GDM1 (cell line): ENCODE data around the gene C4orf50.
"Not testable (repeated sequence)": the region's sequence is repeated elsewhere in the genome, so short reads cannot be mapped to it uniquely, and the experiment has no call there.

Experiments used
- DNase-seq: peaks from one replicate; lab custom pipeline; 2025; lab: John Stamatoyannopoulos, UW

The C4orf50 gene

DNA sequence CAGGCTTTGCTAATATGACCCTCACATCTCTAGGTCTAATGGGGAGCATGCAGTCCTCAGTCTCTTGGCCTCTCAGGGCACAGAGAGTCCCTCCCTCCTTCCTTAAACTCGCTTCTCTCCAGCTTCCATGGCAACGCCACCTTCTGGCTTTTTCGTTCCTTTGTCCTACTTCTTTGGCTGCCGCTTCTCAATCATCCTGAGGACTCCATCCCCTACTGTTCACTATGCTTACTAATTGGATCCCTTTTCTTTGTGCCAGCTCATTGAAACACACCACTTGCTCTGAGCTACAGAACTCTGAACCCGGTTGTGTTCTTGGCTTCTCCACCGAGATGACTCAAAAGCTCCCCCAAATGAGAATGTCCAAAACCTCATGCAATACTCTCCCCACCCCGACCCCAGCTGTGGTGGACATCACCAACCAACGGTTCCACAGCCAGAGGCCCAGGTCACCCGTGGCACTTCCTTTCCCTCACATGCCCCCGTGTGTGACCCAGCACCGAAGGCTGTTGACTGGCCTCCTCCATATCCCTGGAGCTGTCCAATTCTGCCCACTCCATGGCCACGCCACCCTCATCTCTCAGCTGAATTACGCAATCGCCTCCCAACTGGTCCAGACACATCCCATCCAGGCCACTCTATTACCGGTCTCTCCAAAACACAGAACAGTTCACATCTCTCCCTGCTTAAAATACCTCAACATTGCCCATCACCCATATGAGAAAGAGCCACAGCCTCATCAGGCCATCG lies 160.0 kb downstream of the C4orf50 start:
- DNase-seq: no peak

DNA sequence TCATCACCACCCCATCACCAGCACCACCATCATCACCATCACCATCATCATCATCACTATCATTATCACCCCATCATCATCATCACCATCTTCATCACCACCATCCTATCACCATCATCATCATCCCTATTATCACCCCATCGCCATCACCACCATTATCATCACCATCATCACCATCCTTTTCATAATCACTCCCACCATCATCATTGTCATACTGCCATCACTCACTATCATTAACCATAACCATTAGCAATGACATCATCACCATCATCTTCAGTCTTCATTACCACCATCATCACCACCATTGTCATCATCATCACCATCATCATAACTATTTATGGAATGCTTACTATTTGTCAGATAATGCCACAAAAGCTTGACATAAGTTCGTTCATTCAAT lies 161.0 kb downstream of the C4orf50 start:
- no peak for DNase-seq

DNA sequence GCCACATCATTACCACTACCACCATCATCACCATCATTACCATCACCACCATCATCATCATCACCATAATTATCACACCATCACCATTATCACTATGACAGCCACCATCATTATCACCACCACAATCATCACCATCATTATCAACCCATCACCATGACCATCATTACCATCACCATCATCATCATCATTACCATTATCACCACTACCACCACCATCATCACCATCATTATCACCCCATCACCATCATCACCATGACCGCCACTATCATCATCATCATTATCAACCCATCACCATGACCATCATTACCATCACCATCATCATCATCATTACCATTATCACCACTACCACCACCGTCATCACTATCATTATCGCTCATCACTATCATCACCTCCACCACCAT lies 161.9 kb downstream of the C4orf50 start:
- not testable (repeated sequence) for DNase-seq

DNA sequence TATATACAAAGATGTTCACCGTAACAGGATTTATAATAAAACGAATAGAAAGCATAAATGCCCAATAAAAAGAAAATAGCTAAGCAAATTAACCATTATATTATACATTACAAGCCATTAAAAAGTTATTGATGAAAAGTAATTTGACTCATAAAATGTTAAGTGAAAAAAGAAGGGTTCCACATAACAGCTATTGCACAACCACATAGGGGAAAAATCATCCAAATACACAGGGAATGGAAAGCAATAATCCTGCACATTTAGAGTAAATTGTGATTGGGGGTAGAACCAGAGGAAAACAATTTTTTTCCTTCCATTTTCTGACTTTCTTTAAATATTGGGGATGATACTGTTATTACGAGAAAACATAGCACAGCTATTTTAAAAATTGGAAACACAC lies 163.3 kb downstream of the C4orf50 start:
- DNase-seq: no peak

- no peak for DNase-seq
Measured at GRCh38 chr4:5852523-5853202, 165.6 kb downstream of the C4orf50 start.

DNA sequence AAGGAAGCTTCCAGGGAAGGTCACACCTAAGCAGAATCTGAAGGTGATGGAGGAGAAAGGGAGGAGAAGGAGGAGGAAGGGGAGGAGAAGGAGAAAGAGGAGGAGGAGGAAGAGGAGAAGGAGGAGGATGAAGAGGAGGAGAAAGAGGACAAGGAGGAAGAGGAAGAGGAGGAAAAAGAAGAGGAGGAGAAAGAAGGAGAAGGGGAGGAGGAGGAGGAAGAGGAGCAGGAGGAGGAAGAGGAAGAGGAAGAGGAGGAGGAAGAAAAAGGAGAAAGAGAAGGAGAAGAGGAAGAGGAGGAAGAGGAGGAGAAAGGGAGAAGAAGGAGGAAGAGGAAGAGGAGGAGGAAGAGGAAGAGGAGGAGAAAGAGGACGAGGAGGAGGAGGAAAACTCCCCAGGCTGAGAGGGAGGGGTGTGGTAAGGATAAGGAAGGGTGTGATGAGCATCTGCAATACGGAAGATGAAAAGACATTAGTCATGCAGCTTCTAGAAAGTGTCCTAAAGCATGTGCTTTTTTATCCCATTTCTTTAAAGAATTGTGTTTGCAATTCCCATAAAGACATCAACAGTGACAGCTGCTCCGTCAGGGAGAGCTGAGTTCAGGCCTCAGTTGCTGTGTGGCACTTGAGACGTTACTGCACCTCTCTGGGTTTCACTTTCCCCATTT lies 166.5 kb downstream of the C4orf50 start:
- DNase-seq: no peak
